Upper lobe of right lung (tissue), 1 donor: Measurements from ENCODE around the gene KANK4. TPM values are rescaled to one million over a fixed set of nuclear protein-coding genes. Genes with fewer than 3 reads are reported as not detected.

Source experiments
- ATAC-seq: fragments of 200-7000 bp; cut with Tn5 transposase; one replicate; pipeline ENCODE4 v1.9.1; 2020; ENCODE audit warnings: mild to moderate bottlenecking, moderate library complexity
- DNase-seq: peaks from one replicate; pipeline ENCODE4 v3.0.0-alpha.2; 2020
- H3K27ac ChIP-seq: fragments of 200-600 bp; one replicate; pipeline ENCODE4 v1.8.0; 2022
- H3K27me3 ChIP-seq: fragments of 200-600 bp; one replicate; pipeline ENCODE4 v1.8.0; 2022; ENCODE audit warnings: mild to moderate bottlenecking
- H3K36me3 ChIP-seq: fragments of 200-600 bp; one replicate; pipeline ENCODE4 v1.8.0; 2022
- H3K4me1 ChIP-seq: fragments of 200-600 bp; one replicate; pipeline ENCODE4 v1.8.0; 2022
- H3K4me3 ChIP-seq: fragments of 200-600 bp; one replicate; pipeline ENCODE4 v1.8.0; 2022; ENCODE audit warnings: mild to moderate bottlenecking
- H3K9me3 ChIP-seq: fragments of 200-600 bp; one replicate; pipeline ENCODE4 v1.8.0; 2022
- intact Hi-C: fragments of 100-400 bp; cut with DNase I; formaldehyde crosslinking; loops from one replicate; pipeline ENCODE4 v1.11.0; 2022
- total RNA-seq: library from RNA; stranded (reverse); fragmentation: NEBNext Ultra II Directional; extraction: Animal tissue kit (Norgen Biotek cat#: 25700); gene quantifications from one replicate; pipeline ENCODE4 v1.2.1, GENCODE V29; 2021
- TF ChIP-seq, protein P1 (sequence below): fragments of 200-600 bp; IDR thresholded peaks from one replicate; pipeline ENCODE4 v1.8.0; 2022; ENCODE audit warnings: antibody characterized with exemption
- donor health status: DM: no; HTN: yes; CAD: no; lungs with severe emphysema.

KANK4 gene
- total RNA-seq, 1 donor from 2014 or later, result 6.4 TPM

DNA sequence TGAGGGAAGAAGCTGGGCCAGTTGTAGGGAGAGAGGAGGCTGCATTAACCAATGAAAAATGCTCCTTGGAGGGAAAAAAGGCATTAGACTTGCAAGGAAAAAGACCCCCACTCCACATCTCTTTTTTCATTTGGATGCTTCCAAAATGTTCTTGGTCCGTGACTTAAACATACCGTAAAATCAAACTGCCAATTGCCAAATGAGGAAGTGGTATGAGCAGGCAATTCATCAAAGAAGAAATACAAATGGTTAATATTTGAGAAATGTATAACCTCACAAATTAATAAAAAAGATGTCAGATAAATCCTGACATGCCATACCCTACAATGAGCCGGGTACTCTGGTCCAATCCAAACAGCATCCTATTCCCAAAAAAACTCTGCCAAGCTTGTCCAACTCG, 30.6 kb downstream of the KANK4 start:
- intact Hi-C loops, result no loop called here
- TF ChIP-seq, protein P1, sequence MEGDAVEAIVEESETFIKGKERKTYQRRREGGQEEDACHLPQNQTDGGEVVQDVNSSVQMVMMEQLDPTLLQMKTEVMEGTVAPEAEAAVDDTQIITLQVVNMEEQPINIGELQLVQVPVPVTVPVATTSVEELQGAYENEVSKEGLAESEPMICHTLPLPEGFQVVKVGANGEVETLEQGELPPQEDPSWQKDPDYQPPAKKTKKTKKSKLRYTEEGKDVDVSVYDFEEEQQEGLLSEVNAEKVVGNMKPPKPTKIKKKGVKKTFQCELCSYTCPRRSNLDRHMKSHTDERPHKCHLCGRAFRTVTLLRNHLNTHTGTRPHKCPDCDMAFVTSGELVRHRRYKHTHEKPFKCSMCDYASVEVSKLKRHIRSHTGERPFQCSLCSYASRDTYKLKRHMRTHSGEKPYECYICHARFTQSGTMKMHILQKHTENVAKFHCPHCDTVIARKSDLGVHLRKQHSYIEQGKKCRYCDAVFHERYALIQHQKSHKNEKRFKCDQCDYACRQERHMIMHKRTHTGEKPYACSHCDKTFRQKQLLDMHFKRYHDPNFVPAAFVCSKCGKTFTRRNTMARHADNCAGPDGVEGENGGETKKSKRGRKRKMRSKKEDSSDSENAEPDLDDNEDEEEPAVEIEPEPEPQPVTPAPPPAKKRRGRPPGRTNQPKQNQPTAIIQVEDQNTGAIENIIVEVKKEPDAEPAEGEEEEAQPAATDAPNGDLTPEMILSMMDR, result no peak
- ATAC-seq, result no peak

DNA sequence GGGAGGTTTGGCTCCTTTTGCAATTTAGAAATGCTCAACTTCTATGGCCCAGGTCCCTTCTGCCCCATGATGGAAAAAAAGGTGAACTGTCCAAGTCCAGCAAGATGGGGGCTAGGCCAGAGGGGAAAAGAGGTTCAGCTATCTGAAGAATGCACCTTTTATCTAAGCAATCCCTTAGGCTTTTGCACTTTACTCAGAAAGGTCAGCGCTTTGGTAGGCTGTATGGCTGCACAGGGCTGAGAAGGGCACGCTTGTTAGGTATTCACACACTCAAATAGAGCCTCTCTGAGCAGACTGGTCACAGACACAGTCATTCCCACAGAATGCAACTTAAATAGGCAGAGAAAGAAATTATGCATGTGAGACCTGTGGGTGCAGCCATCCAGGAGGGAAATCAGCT, 31.0 kb downstream of the KANK4 start:
- Histone ChIP-seq H3K27me3 (no peaks in the 10 kb centered on the region), H3K4me1 (peaks cover 5% of the 10 kb centered on the region), H3K27ac (no peak overlapping the region), H3K9me3 (no peaks in the 10 kb centered on the region), H3K4me3 (no peak overlapping the region), H3K36me3 (no peaks in the 10 kb centered on the region)
- TF ChIP-seq, protein P1, result no peak
- intact Hi-C loops, result no loop called here
- ATAC-seq (no peak), DNase-seq (no peak)

More for the DNA sequence above, 30.6 kb downstream of the KANK4 start:
- Histone ChIP-seq H3K9me3 (no peaks in the 10 kb centered on the region), H3K4me3 (no peak overlapping the region), H3K4me1 (peaks cover 5% of the 10 kb centered on the region), H3K27me3 (no peaks in the 10 kb centered on the region), H3K36me3 (no peaks in the 10 kb centered on the region), H3K27ac (no peak overlapping the region)
- no peak for DNase-seq

DNA sequence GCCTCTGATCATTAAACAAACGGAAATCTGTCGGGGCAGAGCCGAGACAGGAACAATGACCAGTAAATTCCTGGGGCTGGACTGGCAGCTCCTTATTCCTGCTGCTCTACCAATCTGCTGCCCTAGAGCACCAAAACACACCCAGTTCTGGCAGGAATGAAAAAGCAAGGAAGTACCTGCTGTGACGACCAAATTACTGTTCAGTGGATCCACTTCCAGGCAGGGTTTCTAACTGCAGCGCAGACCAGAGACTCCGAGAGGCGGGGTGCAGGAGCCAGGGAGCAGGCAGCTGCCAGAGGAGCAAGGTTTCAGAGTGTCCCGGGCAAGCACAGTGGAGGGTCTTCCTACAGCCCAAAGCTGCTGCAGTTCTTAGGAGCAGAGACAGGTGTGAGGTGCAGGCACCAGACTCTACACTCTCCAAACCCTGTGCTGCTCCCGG, 32.4 kb downstream of the KANK4 start:
- Histone ChIP-seq H3K27ac (no peak overlapping the region), H3K36me3 (no peaks in the 10 kb centered on the region), H3K9me3 (no peaks in the 10 kb centered on the region), H3K27me3 (no peaks in the 10 kb centered on the region), H3K4me3 (no peak overlapping the region), H3K4me1 (peaks cover 5% of the 10 kb centered on the region)
- TF ChIP-seq, protein P1, result no peak
- ATAC-seq (peak; percentile 21), DNase-seq (no peak)
- intact Hi-C loops, result no loop called here

DNA sequence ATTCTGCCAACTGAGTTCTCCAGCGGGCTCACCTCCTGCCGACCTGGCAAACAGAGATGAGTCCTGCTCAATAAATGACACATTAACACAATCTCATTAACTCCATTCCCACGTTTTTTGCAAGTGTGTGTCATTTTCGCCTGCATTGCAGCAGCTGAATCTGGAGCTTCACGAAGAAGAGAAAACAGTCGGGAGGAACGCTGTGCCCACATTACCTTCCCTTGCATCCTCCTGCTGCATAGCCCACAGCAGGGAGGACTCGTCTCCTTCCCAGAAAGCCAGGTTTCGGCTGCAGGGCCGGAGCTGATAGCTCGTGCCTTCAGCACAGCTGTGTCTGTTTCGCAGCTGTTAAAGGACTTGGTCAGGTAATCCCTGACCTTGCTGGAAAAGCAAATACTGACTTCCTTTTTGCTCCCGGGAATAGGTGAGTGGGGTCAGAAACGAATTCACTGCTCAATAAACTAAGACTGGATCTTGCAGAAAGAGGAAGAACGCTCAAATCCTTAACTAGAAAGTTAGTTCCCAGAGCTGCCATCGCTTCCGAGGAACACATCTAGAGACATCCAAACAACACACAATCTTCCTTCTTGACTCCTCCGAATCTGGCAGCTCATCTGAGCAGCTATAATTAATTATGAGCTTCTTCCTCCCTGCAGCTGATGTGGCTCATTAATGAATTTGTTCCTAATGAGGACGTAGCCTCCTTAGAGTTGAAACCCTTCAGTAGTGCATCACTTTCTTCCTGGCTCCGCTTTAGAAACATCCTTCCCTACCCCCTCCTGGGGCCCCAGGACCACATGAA, 33.0 kb downstream of the KANK4 start:
- Histone ChIP-seq H3K9me3 (no peaks in the 10 kb centered on the region), H3K27ac (no peak overlapping the region), H3K4me3 (no peak overlapping the region), H3K4me1 (peaks cover 5% of the 10 kb centered on the region), H3K27me3 (no peaks in the 10 kb centered on the region), H3K36me3 (no peaks in the 10 kb centered on the region)
- peak; percentile 42 for ATAC-seq
- no peak for DNase-seq
- intact Hi-C loops, result no loop called here
- TF ChIP-seq, protein P1, result no peak

DNA sequence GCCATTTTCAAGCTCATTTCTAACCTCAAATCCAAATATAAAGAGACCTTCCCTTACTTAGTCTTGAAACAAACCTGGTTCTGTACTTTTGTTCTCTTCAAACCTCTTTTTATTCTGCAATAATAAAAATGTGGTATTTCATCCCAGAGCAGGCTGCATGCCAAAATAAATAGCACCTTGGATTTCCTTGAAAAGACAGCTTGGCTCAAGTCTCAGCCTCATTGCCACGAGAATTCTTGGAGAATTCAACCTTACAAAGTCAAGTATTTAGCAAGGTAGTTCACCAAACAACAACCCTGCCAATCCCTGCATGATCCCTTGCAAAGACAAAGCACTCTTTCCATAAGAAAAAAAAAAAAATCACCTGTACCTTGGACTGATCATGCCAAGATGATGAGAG, 33.8 kb downstream of the KANK4 start:
- Histone ChIP-seq H3K27me3 (no peaks in the 10 kb centered on the region), H3K4me3 (no peak overlapping the region), H3K27ac (no peak overlapping the region), H3K9me3 (no peaks in the 10 kb centered on the region), H3K36me3 (no peaks in the 10 kb centered on the region), H3K4me1 (peaks cover 5% of the 10 kb centered on the region)
- intact Hi-C loops, result no loop called here
- TF ChIP-seq, protein P1, result no peak
- DNase-seq, result no peak
- no peak for ATAC-seq
